Measurements from ENCODE around the gene PDE7B. TPM values are rescaled to one million over a fixed set of nuclear protein-coding genes. Genes with fewer than 3 reads are reported as not detected.

PDE7B gene
- total and polyA plus RNA-seq, 9 of the 15 experiments (the other 6 are each of a cell fraction or from before 2014, with no cell fraction given) = 0.01 TPM; not detected in 8

DNA sequence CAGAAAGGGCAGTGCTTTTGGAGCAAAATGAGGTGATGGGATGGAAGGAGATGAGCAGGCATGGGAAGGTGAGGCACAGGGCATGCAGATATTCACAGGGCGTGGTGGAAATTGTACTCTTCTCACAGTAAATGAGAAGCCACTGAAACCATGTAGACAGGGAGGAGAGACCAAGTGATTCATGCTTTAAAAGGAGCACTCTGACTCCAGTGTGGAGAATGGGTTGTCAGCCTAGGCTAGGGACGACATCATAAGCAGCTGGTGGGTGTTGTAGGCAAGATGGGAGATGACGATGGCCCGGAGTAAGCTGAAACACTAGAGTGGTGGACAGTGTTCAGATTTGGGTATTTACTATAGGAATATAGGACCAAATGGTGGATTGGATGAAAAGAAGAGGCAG, 18.4 kb downstream of the PDE7B start:
- Histone ChIP-seq H3K9ac (ENCODE audit: insufficient read depth in 1 of 2, low read depth in 2 of 2, low read length in 2 of 2) (no peak overlapping the region), H3K4me3 (no peak overlapping the region), H3K4me1 (replicated peaks in 1 of 2; ENCODE audit: control insufficient read depth in 2 of 2, insufficient read depth in 2 of 2, low read length in 2 of 2) (no peaks in the 10 kb centered on the region), H2AFZ (ENCODE audit: low read depth, low read length) (no peak overlapping the region), H3K79me2 (ENCODE audit: control insufficient read depth, insufficient read depth, low read length) (no peaks in the 10 kb centered on the region), H3K27me3 (ENCODE audit: control insufficient read depth in 2 of 2, insufficient read depth in 2 of 2, low read length in 2 of 2) (no peaks in the 10 kb centered on the region), H3K9me1 (ENCODE audit: control insufficient read depth, insufficient read depth, low read length) (no peaks in the 10 kb centered on the region), H3K27ac (ENCODE audit: extremely low read depth, low read depth, low read length) (no peak overlapping the region), H4K20me1 (replicated peaks; ENCODE audit: control insufficient read depth, insufficient read depth, low read length) (no peaks in the 10 kb centered on the region), H3K9me3 (replicated peaks; ENCODE audit: control insufficient read depth, insufficient read depth, low read depth, low read length) (no peaks in the 10 kb centered on the region), H3K4me2 (ENCODE audit: insufficient read depth, low read length) (no peak overlapping the region), H3K36me3 (ENCODE audit: control insufficient read depth, insufficient read depth, low read length) (no peaks in the 10 kb centered on the region)
- WGBS (ENCODE audit: insufficient coverage, low coverage, missing lambda C conversion rate) = 0% methylated on average over 4 of the region's 4 CpGs
- ChIA-PET POLR2A (interaction anchor here (0.8 kb wide), 1 partner anchor 199 kb away, joined by 4 read pairs; no protein-coding TSS in a partner anchor), CTCF (ENCODE audit: low intra/inter-chr PET ratio) (no interaction called here)
- FAIRE-seq (no peak), DNase-seq (ENCODE audit: extremely low read depth in 1 of 4, low spot score in 3 of 4) (no peak), ATAC-seq (no peak)
- intact Hi-C loops (cut with micrococcal nuclease) (no loop called here), in situ Hi-C loops (cut with MboI) (no loop called here)
- no TSS peak for BruUV-seq (replicated peaks)
- TF ChIP-seq, protein P1, sequence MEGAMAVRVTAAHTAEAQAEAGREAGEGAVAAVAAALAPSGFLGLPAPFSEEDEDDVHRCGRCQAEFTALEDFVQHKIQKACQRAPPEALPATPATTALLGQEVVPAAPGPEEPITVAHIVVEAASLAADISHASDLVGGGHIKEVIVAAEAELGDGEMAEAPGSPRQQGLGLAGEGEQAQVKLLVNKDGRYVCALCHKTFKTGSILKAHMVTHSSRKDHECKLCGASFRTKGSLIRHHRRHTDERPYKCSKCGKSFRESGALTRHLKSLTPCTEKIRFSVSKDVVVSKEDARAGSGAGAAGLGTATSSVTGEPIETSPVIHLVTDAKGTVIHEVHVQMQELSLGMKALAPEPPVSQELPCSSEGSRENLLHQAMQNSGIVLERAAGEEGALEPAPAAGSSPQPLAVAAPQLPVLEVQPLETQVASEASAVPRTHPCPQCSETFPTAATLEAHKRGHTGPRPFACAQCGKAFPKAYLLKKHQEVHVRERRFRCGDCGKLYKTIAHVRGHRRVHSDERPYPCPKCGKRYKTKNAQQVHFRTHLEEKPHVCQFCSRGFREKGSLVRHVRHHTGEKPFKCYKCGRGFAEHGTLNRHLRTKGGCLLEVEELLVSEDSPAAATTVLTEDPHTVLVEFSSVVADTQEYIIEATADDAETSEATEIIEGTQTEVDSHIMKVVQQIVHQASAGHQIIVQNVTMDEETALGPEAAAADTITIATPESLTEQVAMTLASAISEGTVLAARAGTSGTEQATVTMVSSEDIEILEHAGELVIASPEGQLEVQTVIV (CRISPR knock-in tag; IDR thresholded peaks at IDR 0.05; ENCODE audit: borderline replicate concordance) = no peak
- no peak for TF ChIP-seq ZNF41 (CRISPR knock-in tag; conservative IDR thresholded peaks at IDR 0.05)
- TF ChIP-seq SREBF1 (IDR thresholded peaks at IDR 0.05; ENCODE audit: borderline replicate concordance, low read depth, low read length) = no peak
- TF ChIP-seq, protein P2, sequence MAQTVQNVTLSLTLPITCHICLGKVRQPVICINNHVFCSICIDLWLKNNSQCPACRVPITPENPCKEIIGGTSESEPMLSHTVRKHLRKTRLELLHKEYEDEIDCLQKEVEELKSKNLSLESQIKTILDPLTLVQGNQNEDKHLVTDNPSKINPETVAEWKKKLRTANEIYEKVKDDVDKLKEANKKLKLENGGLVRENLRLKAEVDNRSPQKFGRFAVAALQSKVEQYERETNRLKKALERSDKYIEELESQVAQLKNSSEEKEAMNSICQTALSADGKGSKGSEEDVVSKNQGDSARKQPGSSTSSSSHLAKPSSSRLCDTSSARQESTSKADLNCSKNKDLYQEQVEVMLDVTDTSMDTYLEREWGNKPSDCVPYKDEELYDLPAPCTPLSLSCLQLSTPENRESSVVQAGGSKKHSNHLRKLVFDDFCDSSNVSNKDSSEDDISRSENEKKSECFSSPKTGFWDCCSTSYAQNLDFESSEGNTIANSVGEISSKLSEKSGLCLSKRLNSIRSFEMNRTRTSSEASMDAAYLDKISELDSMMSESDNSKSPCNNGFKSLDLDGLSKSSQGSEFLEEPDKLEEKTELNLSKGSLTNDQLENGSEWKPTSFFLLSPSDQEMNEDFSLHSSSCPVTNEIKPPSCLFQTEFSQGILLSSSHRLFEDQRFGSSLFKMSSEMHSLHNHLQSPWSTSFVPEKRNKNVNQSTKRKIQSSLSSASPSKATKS (CRISPR knock-in tag; IDR thresholded peaks at IDR 0.05) = no peak
- TF ChIP-seq, protein P3, sequence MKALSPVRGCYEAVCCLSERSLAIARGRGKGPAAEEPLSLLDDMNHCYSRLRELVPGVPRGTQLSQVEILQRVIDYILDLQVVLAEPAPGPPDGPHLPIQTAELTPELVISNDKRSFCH (CRISPR knock-in tag; IDR thresholded peaks at IDR 0.05) = no peak
- TF ChIP-seq, protein P3 (tag; IDR thresholded peaks at IDR 0.05) = no peak
- no peak for TF ChIP-seq POLR2A (conservative IDR thresholded peaks at IDR 0.05)
- no peak for TF ChIP-seq POU5F1 (IDR thresholded peaks at IDR 0.05; ENCODE audit: borderline replicate concordance, low read depth, low read length, partially characterized antibody)
- TF ChIP-seq DDX20 (tag; IDR thresholded peaks at IDR 0.05; ENCODE audit: low read depth) = no peak
- no peak for TF ChIP-seq PCBP1 (IDR thresholded peaks at IDR 0.05; ENCODE audit: low read depth, low read length, poor library complexity, severe bottlenecking)
- TF ChIP-seq ZNF384 (IDR thresholded peaks at IDR 0.05; ENCODE audit: low read depth, low read length) = no peak
- TF ChIP-seq PHTF2 (CRISPR knock-in tag; IDR thresholded peaks at IDR 0.05) = no peak
- no peak for TF ChIP-seq PPARD (CRISPR knock-in tag; IDR thresholded peaks at IDR 0.05)
- no peak for TF ChIP-seq HDAC3 (IDR thresholded peaks at IDR 0.05; ENCODE audit: borderline replicate concordance, partially characterized antibody)
- TF ChIP-seq, protein P4, sequence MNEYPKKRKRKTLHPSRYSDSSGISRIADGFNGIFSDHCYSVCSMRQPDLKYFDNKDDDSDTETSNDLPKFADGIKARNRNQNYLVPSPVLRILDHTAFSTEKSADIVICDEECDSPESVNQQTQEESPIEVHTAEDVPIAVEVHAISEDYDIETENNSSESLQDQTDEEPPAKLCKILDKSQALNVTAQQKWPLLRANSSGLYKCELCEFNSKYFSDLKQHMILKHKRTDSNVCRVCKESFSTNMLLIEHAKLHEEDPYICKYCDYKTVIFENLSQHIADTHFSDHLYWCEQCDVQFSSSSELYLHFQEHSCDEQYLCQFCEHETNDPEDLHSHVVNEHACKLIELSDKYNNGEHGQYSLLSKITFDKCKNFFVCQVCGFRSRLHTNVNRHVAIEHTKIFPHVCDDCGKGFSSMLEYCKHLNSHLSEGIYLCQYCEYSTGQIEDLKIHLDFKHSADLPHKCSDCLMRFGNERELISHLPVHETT (CRISPR knock-in tag; conservative IDR thresholded peaks at IDR 0.05 in 1 of 2, IDR thresholded peaks at IDR 0.05 in 1 of 2) = no peak
- TF ChIP-seq NFYB (IDR thresholded peaks at IDR 0.05; ENCODE audit: extremely low read depth, insufficient read length) = no peak
- TF ChIP-seq ZFP30 (CRISPR knock-in tag; IDR thresholded peaks at IDR 0.05; ENCODE audit: borderline replicate concordance) = no peak
